Measurements from ENCODE around the gene GRID2.

GRCh38 chr4:92994727-92995126 is 691.0 kb downstream of the GRID2 start:
- TF ChIP-seq CTCF (IDR thresholded peaks at IDR 0.05; ENCODE audit: low read length) = no peak
- TF ChIP-seq EZH2 (optimal IDR thresholded peaks at IDR 0.05; ENCODE audit: low read depth, low read length) = no peak
- TF ChIP-seq EZH2phosphoT487 (IDR thresholded peaks at IDR 0.05; ENCODE audit: low read length) = no peak

Data from MM.1S (cell line).